ENCODE measurements around the gene NUDT4B. TPM values are rescaled to one million over a fixed set of nuclear protein-coding genes. Genes with fewer than 3 reads are reported as not detected.
"Not testable (repeated sequence)": the region's sequence is repeated elsewhere in the genome, so short reads cannot be mapped to it uniquely, and the experiment has no call there.

The NUDT4B gene
- polyA plus RNA-seq, 3 donors, result 7.7 to 17.4 (median 8.4) TPM

DNA sequence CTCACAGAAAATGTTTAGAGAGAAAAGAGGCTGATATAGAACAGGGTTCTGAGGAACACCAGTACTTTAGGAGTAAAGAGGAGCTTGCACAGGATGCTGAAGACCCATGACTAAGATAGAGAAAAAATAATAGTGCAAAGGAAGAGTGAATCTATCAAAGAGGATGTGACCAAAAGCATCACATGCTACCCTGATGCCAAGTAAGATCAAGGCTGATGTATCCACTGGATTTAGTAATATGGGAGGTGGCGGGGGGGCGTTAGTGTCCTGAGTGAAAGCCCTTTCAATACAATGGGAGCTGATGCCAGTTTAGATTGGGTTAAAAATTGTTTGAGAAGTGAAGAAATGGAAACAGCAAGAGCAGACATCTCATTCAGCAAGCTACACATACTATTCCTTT is 11.2 kb downstream of the NUDT4B start:
- H3K9ac ChIP-seq (ENCODE audit: insufficient read depth, low read length, poor library complexity, severe bottlenecking); H3K4me1 Mint-ChIP-seq; H3K79me2 ChIP-seq (ENCODE audit: insufficient read depth, low read length); H3K4me1 ChIP-seq (ENCODE audit: control insufficient read depth in 1 of 2, insufficient read depth in 2 of 2, low read length in 2 of 2); H3K36me3 ChIP-seq (replicated peaks in 1 of 2; ENCODE audit: control insufficient read depth in 1 of 2, insufficient read depth in 2 of 2, low read length in 2 of 2); H3K9me3 Mint-ChIP-seq; H2AFZ ChIP-seq (ENCODE audit: insufficient read depth, low read depth, low read length, poor library complexity, severe bottlenecking); H3K27ac ChIP-seq (ENCODE audit: low read depth in 1 of 2, low read length in 2 of 2); H3K27me3 ChIP-seq (ENCODE audit: control insufficient read depth in 2 of 2, insufficient read depth in 2 of 2, low read length in 2 of 2); H3K27me3 Mint-ChIP-seq (ENCODE audit: low read depth in 3 of 3); H3K27ac Mint-ChIP-seq; H3K36me3 Mint-ChIP-seq; intact Hi-C loops (cut with micrococcal nuclease); H3K4me3 ChIP-seq (replicated peaks in 1 of 3; ENCODE audit: low read depth in 2 of 3, low read length in 3 of 3); H3K9me3 ChIP-seq (replicated peaks in 1 of 2; ENCODE audit: control insufficient read depth in 1 of 2, insufficient read depth in 1 of 2, low read length in 2 of 2); H4K20me1 ChIP-seq (ENCODE audit: insufficient read depth, low read length); DNase-seq; H3K4me3 Mint-ChIP-seq; H3K4me2 ChIP-seq (replicated peaks; ENCODE audit: extremely low read depth, low read length, poor library complexity, severe bottlenecking): not testable (repeated sequence)
- WGBS (ENCODE audit: insufficient coverage), result no CpG with 5 or more reads among the region's 2 CpGs

DNA sequence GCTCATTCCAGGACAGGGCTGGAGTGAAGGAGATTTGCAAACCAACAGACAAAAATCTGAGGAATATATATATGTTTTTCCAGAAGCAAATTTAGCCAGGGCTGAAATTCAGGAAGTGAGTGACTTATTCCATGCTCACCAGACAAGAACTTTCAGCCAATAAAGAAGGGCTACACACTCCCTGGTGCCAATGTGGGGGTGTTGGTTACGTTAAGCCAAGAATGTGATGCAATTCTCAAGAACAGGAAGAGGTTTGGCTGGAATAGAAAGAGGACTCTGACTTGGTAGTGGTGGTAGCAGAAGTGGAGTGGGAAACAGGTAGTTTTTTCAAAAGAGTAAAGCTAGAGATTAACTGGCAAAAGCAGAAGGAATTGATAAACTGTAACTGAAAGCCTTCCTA is 11.6 kb downstream of the NUDT4B start:
- H3K27ac Mint-ChIP-seq; H4K20me1 ChIP-seq (ENCODE audit: insufficient read depth, low read length); DNase-seq; H3K36me3 ChIP-seq (replicated peaks in 1 of 2; ENCODE audit: control insufficient read depth in 1 of 2, insufficient read depth in 2 of 2, low read length in 2 of 2); H2AFZ ChIP-seq (ENCODE audit: insufficient read depth, low read depth, low read length, poor library complexity, severe bottlenecking); H3K79me2 ChIP-seq (ENCODE audit: insufficient read depth, low read length); H3K4me1 Mint-ChIP-seq; H3K27ac ChIP-seq (ENCODE audit: low read depth in 1 of 2, low read length in 2 of 2); H3K9ac ChIP-seq (ENCODE audit: insufficient read depth, low read length, poor library complexity, severe bottlenecking); H3K9me3 ChIP-seq (replicated peaks in 1 of 2; ENCODE audit: control insufficient read depth in 1 of 2, insufficient read depth in 1 of 2, low read length in 2 of 2); H3K4me3 Mint-ChIP-seq; H3K36me3 Mint-ChIP-seq; H3K27me3 ChIP-seq (ENCODE audit: control insufficient read depth in 2 of 2, insufficient read depth in 2 of 2, low read length in 2 of 2); H3K4me2 ChIP-seq (replicated peaks; ENCODE audit: extremely low read depth, low read length, poor library complexity, severe bottlenecking); H3K4me1 ChIP-seq (ENCODE audit: control insufficient read depth in 1 of 2, insufficient read depth in 2 of 2, low read length in 2 of 2); intact Hi-C loops (cut with micrococcal nuclease); H3K27me3 Mint-ChIP-seq (ENCODE audit: low read depth in 3 of 3); H3K9me3 Mint-ChIP-seq; H3K4me3 ChIP-seq (replicated peaks in 1 of 3; ENCODE audit: low read depth in 2 of 3, low read length in 3 of 3): not testable (repeated sequence)
- no CpG with 5 or more reads among the region's 1 CpG for WGBS (ENCODE audit: insufficient coverage)

DNA sequence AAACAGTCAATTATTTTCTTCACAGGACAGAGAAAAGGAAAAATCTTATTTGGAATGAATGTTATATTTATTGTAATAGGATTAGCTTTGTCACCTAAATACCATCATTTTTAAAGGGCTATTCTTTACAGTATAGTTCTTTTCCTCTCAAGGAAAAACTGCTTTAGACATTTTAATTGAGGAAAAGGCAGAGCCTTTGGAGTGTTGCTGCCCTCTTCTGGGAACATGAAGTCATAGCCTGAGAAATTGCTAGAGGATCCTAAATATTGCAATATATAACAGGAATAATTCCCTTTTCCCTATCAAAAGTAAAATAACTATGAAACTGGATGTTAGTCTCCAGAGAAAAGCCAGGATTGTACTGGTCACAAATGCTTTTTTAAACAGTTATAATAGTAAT is 12.8 kb downstream of the NUDT4B start:
- H3K4me2 ChIP-seq (replicated peaks; ENCODE audit: extremely low read depth, low read length, poor library complexity, severe bottlenecking); DNase-seq; H3K4me3 Mint-ChIP-seq; H3K27ac Mint-ChIP-seq; intact Hi-C loops (cut with micrococcal nuclease); H3K9me3 ChIP-seq (replicated peaks in 1 of 2; ENCODE audit: control insufficient read depth in 1 of 2, insufficient read depth in 1 of 2, low read length in 2 of 2); H3K27me3 ChIP-seq (ENCODE audit: control insufficient read depth in 2 of 2, insufficient read depth in 2 of 2, low read length in 2 of 2); H3K9me3 Mint-ChIP-seq; H3K36me3 ChIP-seq (replicated peaks in 1 of 2; ENCODE audit: control insufficient read depth in 1 of 2, insufficient read depth in 2 of 2, low read length in 2 of 2); H3K4me1 ChIP-seq (ENCODE audit: control insufficient read depth in 1 of 2, insufficient read depth in 2 of 2, low read length in 2 of 2); H3K4me1 Mint-ChIP-seq; H2AFZ ChIP-seq (ENCODE audit: insufficient read depth, low read depth, low read length, poor library complexity, severe bottlenecking); H3K9ac ChIP-seq (ENCODE audit: insufficient read depth, low read length, poor library complexity, severe bottlenecking); H4K20me1 ChIP-seq (ENCODE audit: insufficient read depth, low read length); H3K4me3 ChIP-seq (replicated peaks in 1 of 3; ENCODE audit: low read depth in 2 of 3, low read length in 3 of 3); H3K27ac ChIP-seq (ENCODE audit: low read depth in 1 of 2, low read length in 2 of 2); H3K36me3 Mint-ChIP-seq; H3K27me3 Mint-ChIP-seq (ENCODE audit: low read depth in 3 of 3); H3K79me2 ChIP-seq (ENCODE audit: insufficient read depth, low read length): not testable (repeated sequence)

DNA sequence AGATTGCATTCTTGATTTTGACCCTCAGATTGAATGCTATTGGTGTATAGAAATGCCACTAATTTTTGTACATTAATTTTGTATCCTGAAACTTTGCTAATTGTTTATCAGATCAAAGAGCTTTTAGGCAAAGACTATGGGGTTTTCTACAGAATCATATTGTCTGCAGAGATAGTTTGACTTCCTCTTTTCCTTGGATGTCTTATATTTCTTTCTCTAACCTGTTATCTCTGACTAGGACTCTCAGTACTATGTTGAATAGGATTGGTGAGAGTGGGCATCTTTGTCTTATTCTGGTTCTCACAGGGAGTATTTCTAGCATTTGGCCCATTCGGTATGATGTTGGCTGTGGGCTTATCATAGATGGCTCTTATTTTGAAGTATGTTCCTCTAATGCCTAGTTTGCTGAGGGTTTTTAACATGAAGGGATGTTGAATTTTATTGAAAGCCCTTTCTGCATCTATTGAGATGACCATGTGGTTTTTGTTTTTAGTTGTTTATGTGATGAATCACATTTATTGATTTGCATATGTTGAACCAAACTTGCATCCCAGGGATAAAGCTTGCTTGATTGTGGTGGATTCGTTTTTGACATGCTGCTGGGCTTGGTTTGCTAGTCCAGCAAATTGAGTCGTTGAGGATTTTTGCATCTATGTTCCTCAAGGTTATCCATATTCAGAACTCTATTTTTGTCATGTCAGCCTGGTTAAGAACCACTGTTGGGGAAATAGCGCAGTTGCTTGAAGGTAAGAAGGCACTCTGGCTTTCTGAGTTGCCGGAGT is 16.9 kb downstream of the NUDT4B start:
- intact Hi-C loops (cut with micrococcal nuclease); H3K79me2 ChIP-seq (ENCODE audit: insufficient read depth, low read length); H3K4me3 ChIP-seq (replicated peaks in 1 of 3; ENCODE audit: low read depth in 2 of 3, low read length in 3 of 3); H3K4me2 ChIP-seq (replicated peaks; ENCODE audit: extremely low read depth, low read length, poor library complexity, severe bottlenecking); H3K27me3 Mint-ChIP-seq (ENCODE audit: low read depth in 3 of 3); H3K27ac ChIP-seq (ENCODE audit: low read depth in 1 of 2, low read length in 2 of 2); DNase-seq; H3K4me1 ChIP-seq (ENCODE audit: control insufficient read depth in 1 of 2, insufficient read depth in 2 of 2, low read length in 2 of 2); H3K27ac Mint-ChIP-seq; H3K4me3 Mint-ChIP-seq; H3K9ac ChIP-seq (ENCODE audit: insufficient read depth, low read length, poor library complexity, severe bottlenecking); H4K20me1 ChIP-seq (ENCODE audit: insufficient read depth, low read length); H3K9me3 Mint-ChIP-seq; H3K9me3 ChIP-seq (replicated peaks in 1 of 2; ENCODE audit: control insufficient read depth in 1 of 2, insufficient read depth in 1 of 2, low read length in 2 of 2); H3K4me1 Mint-ChIP-seq; H3K27me3 ChIP-seq (ENCODE audit: control insufficient read depth in 2 of 2, insufficient read depth in 2 of 2, low read length in 2 of 2); H2AFZ ChIP-seq (ENCODE audit: insufficient read depth, low read depth, low read length, poor library complexity, severe bottlenecking); H3K36me3 Mint-ChIP-seq; H3K36me3 ChIP-seq (replicated peaks in 1 of 2; ENCODE audit: control insufficient read depth in 1 of 2, insufficient read depth in 2 of 2, low read length in 2 of 2): not testable (repeated sequence)
- WGBS (ENCODE audit: insufficient coverage), result no CpG with 5 or more reads among the region's 5 CpGs

Data from CD14-positive monocyte (primary cell).